GM12878 (cell line): ENCODE results near the gene ZBTB42. TPM values are rescaled to one million over a fixed set of nuclear protein-coding genes. Genes with fewer than 3 reads are reported as not detected.

Experiments
- ATAC-seq: fragments of 200-7000 bp; cut with Tn5 transposase; 3 replicates; pipeline ENCODE4 v1.9.1; 2020; ENCODE audit warnings: mild to moderate bottlenecking, moderate library complexity
- BruUV-seq: library from RNA; stranded (reverse); fragments of 400-500 nt; replicated peaks from 2 replicates; lab custom pipeline; 2021; lab: Mats Ljungman, UMichigan
- CTCF ChIA-PET: fragments of 300-600 bp; sonication (Branson Sonifier 250); formaldehyde crosslinking; extraction: SDS; loops from one replicate; lab custom pipeline; 2021; ENCODE audit warnings: inconsistent platforms; lab: Yijun Ruan, JAX
- POLR2A ChIA-PET: fragments of 350-600 bp; formaldehyde crosslinking; extraction: SDS; loops from one replicate; lab custom pipeline; 2021; ENCODE audit warnings: inconsistent platforms; lab: Charles Lee
- RAD21 ChIA-PET: fragments of 300-600 bp; sonication (Branson Sonifier 250); formaldehyde crosslinking; loops from one replicate; lab custom pipeline; 2023; ENCODE audit warnings: antibody characterized with exemption; ENCODE audit not compliant: unreplicated experiment; lab: Charles Lee
- SMC1A ChIA-PET: fragments of 300-600 bp; sonication (Branson Sonifier 250); formaldehyde crosslinking; loops from one replicate; lab custom pipeline; 2023; ENCODE audit not compliant: unreplicated experiment, uncharacterized antibody; lab: Charles Lee
- DNase-seq: peaks from one replicate; pipeline ENCODE4 v3.0.0-alpha.2; 2011; ENCODE audit warnings: low read depth, low spot score
- FAIRE-seq: peaks from 3 replicates; lab custom pipeline; 2011; peaks lifted over from hg19 to GRCh38; lab: Jason Lieb, UNC
- H2AFZ ChIP-seq: 2 replicates; pipeline ENCODE4 v1.6.0; 2011; ENCODE audit warnings: low read depth, low read length, control low read depth; ENCODE audit not compliant: control insufficient read depth
- H3K27ac ChIP-seq: 2 replicates; pipeline ENCODE4 v1.5.1; 2011; ENCODE audit warnings: control low read depth; ENCODE audit not compliant: control insufficient read depth, insufficient read depth
- H3K27me3 ChIP-seq, 2 experiments: replicated peaks in 1 of 2; 2 replicates each; pipeline versions ENCODE4 v1.6.0 to v1.6.1; 2011; ENCODE audit warnings: low read length in 1 of 2; ENCODE audit not compliant: control insufficient read depth in 2 of 2, insufficient read depth in 2 of 2
- H3K36me3 ChIP-seq, 2 experiments: 2 replicates each; pipeline ENCODE4 v1.5.1; 2011; ENCODE audit warnings: low read length in 1 of 2; ENCODE audit not compliant: control insufficient read depth in 2 of 2, insufficient read depth in 2 of 2
- H3K4me1 ChIP-seq: 2 replicates; pipeline ENCODE4 v1.6.1; 2011; ENCODE audit warnings: mild to moderate bottlenecking, low read length, moderate library complexity, mixed read lengths; ENCODE audit not compliant: control insufficient read depth, insufficient read depth
- H3K4me2 ChIP-seq: 2 replicates; pipeline ENCODE4 v1.6.0; 2011; ENCODE audit warnings: control low read depth; ENCODE audit not compliant: control insufficient read depth, insufficient read depth
- H3K4me3 ChIP-seq: fragments of 200-600 bp; sonication (generic); 2 replicates; pipeline ENCODE4 v1.5.1; 2016
- H3K79me2 ChIP-seq: 2 replicates; pipeline ENCODE4 v1.6.0; 2011; ENCODE audit warnings: low read length; ENCODE audit not compliant: control insufficient read depth, insufficient read depth
- H3K9ac ChIP-seq: 2 replicates; pipeline ENCODE4 v1.8.0; 2011; ENCODE audit warnings: low read length, control low read depth, mixed read lengths; ENCODE audit not compliant: control insufficient read depth, insufficient read depth
- H3K9me3 ChIP-seq: replicated peaks from 3 replicates; pipeline ENCODE4 v1.5.1; 2011; ENCODE audit warnings: mild to moderate bottlenecking, low read length; ENCODE audit not compliant: control insufficient read depth, insufficient read depth
- H4K20me1 ChIP-seq: 2 replicates; pipeline ENCODE4 v1.6.0; 2011; ENCODE audit not compliant: control insufficient read depth, insufficient read depth
- BHLHE40 ChIP-seq, 2 experiments: fragments of 450-650 bp in 1 of 2; IDR thresholded peaks; 2 replicates each; pipeline ENCODE4 v1.6.1; 2011 to 2017; ENCODE audit warnings: low read depth in 2 of 2, borderline replicate concordance in 1 of 2, improper control_type of control experiment in 1 of 2, low read length in 1 of 2, mild to moderate bottlenecking in 1 of 2
- CBX5 ChIP-seq: sonication (generic); IDR thresholded peaks from 2 replicates; pipeline ENCODE4 v1.6.1; 2016; ENCODE audit warnings: low read depth, moderate library complexity, mild to moderate bottlenecking, inconsistent platforms
- DPF2 ChIP-seq: fragments of 450-650 bp; IDR thresholded peaks from 2 replicates; pipeline ENCODE4 v1.6.1; 2017; ENCODE audit warnings: mild to moderate bottlenecking
- EGR1 ChIP-seq, 2 experiments: IDR thresholded peaks; 1 replicate in 1 of 2; 2 replicates in 1 of 2; pipeline ENCODE4 v1.6.1; 2011 to 2012; ENCODE audit warnings: low read depth in 2 of 2, low read length in 2 of 2, borderline replicate concordance in 1 of 2, mild to moderate bottlenecking in 1 of 2, moderate library complexity in 1 of 2
- FOXM1 ChIP-seq: IDR thresholded peaks from 2 replicates; pipeline ENCODE4 v1.6.1; 2012; ENCODE audit warnings: low read depth, mild to moderate bottlenecking, inconsistent platforms, low read length, moderate library complexity
- GATAD2B ChIP-seq: fragments of 450-650 bp; conservative IDR thresholded peaks from 2 replicates; pipeline ENCODE4 v1.6.1; 2017; ENCODE audit warnings: low read depth, mild to moderate bottlenecking, moderate library complexity
- IKZF2 ChIP-seq, 2 experiments: fragments of 450-650 bp; IDR thresholded peaks; 2 replicates each; pipeline ENCODE4 v1.6.1; 2017; ENCODE audit warnings: mild to moderate bottlenecking in 2 of 2, moderate library complexity in 2 of 2
- KLF5 ChIP-seq: fragments of 450-650 bp; IDR thresholded peaks from 2 replicates; pipeline ENCODE4 v1.6.1; 2014; ENCODE audit warnings: mild to moderate bottlenecking; ENCODE audit not compliant: partially characterized antibody
- LARP7 ChIP-seq: fragments of 450-650 bp; IDR thresholded peaks from 2 replicates; pipeline ENCODE4 v1.6.1; 2017; ENCODE audit warnings: mild to moderate bottlenecking
- NFIC ChIP-seq: IDR thresholded peaks from 2 replicates; pipeline ENCODE4 v1.6.1; 2012; ENCODE audit warnings: low read depth, mild to moderate bottlenecking, inconsistent platforms, low read length, moderate library complexity
- NFXL1 ChIP-seq: fragments of 450-650 bp; IDR thresholded peaks from 2 replicates; pipeline ENCODE4 v1.6.1; 2017; ENCODE audit warnings: antibody characterized with exemption, mild to moderate bottlenecking, borderline replicate concordance
- NR2F1 ChIP-seq: fragments of 450-650 bp; conservative IDR thresholded peaks from 2 replicates; pipeline ENCODE4 v1.6.1; 2017; ENCODE audit warnings: mild to moderate bottlenecking
- PML ChIP-seq: IDR thresholded peaks from 2 replicates; pipeline ENCODE4 v1.6.1; 2012; ENCODE audit warnings: low read length, inconsistent platforms
- POLR2A ChIP-seq: IDR thresholded peaks from 2 replicates; pipeline ENCODE4 v1.6.1; 2011; ENCODE audit warnings: low read depth, mild to moderate bottlenecking, low read length
- POLR2AphosphoS5 ChIP-seq: IDR thresholded peaks from 2 replicates; pipeline ENCODE4 v1.6.1; 2011; ENCODE audit warnings: mild to moderate bottlenecking, low read length, inconsistent platforms
- POU2F2 ChIP-seq: IDR thresholded peaks from 3 replicates; pipeline ENCODE4 v1.6.1; 2011; ENCODE audit warnings: low read depth, mild to moderate bottlenecking, low read length, borderline replicate concordance
- RAD21 ChIP-seq: IDR thresholded peaks from 2 replicates; pipeline ENCODE4 v1.6.1; 2011; ENCODE audit warnings: mild to moderate bottlenecking, low read depth, low read length, moderate library complexity; ENCODE audit not compliant: insufficient read depth
- SRF ChIP-seq, 2 experiments: IDR thresholded peaks; 2 replicates each; pipeline ENCODE4 v1.6.1; 2011; ENCODE audit warnings: low read depth in 2 of 2, low read length in 2 of 2, mild to moderate bottlenecking in 1 of 2, moderate library complexity in 1 of 2
- ZBED1 ChIP-seq: IDR thresholded peaks from 2 replicates; pipeline ENCODE4 v1.6.1; 2016; ENCODE audit warnings: borderline replicate concordance
- ZNF217 ChIP-seq: fragments of 450-650 bp; IDR thresholded peaks from 2 replicates; pipeline ENCODE4 v1.6.1; 2017; ENCODE audit warnings: antibody characterized with exemption, mild to moderate bottlenecking
- ZNF274 ChIP-seq: IDR thresholded peaks from one replicate; pipeline ENCODE4 v1.8.0; 2011; ENCODE audit not compliant: insufficient read length, insufficient read depth
- WGBS: methylation state at CpG from one replicate; pipeline ENCODE4 v1.1.6; 2016; ENCODE audit warnings: low lambda C conversion rate; ENCODE audit not compliant: insufficient replicate concordance, insufficient coverage; ENCODE audit errors: missing lambda C conversion rate; 5-methylcytosine and 5-hydroxymethylcytosine counted together
- in situ Hi-C: fragments of 300-500 bp; cut with MboI; formaldehyde crosslinking; loops from 9 replicates; pipeline ENCODE4 v1.14.3; 2018; ENCODE audit warnings: mixed read lengths
- intact Hi-C: fragments of 100-400 bp; cut with micrococcal nuclease; formaldehyde crosslinking; loops from one replicate; pipeline ENCODE4 v1.14.2; 2022; ENCODE audit not compliant: unreplicated experiment
- polyA plus RNA-seq, 11 experiments: library from polyadenylated mRNA; depleted of rRNA in 4 of 11; unstranded in 6 of 11; stranded (reverse) in 5 of 11; fragments of >200 nt; fragmentation: Nextera tagmentation in 4 of 11; fragmentation: Illumina TruSeq in 1 of 11; extraction: Ambion mirVana in 4 of 11; extraction: Trizol in 1 of 11; gene quantifications; 1 replicate in 1 of 11; 2 replicates in 10 of 11; pipeline versions ENCODE4 v1.2.1 to v1.2.3, GENCODE V29; 2011 to 2016; ENCODE audit warnings: inconsistent platforms in 2 of 11, missing spikeins in 2 of 11, low read depth in 1 of 11
- total RNA-seq, 4 experiments: library from RNA; depleted of rRNA in 3 of 4; stranded (reverse); fragments of >200 nt in 3 of 4; fragmentation: Illumina TruSeq in 1 of 4; extraction: Trizol in 1 of 4; gene quantifications; 2 replicates each; pipeline versions ENCODE4 v1.2.1 to v1.2.3, GENCODE V29; 2013 to 2021

ZBTB42 gene
- total and polyA plus RNA-seq, 10 of the 15 experiments (the other 5 are each of a cell fraction or from before 2014, with no cell fraction given), result 0.05 to 1.2 (median 0.37) TPM; not detected in 2

- Histone ChIP-seq H3K9me3 (no peaks in the 10 kb centered on the region), H3K79me2 (peaks cover 25% of the 10 kb centered on the region), H2AFZ (peak overlapping the region; percentile 80), H3K27me3 (peaks cover 0 to 3% of the 10 kb centered on the region in 2 experiments; a peak in 1 of 4 replicates), H4K20me1 (no peaks in the 10 kb centered on the region; the same call in 1 of the 2 replicates), H3K4me3 (peak overlapping the region; percentile 63), H3K36me3 (peaks cover 0 to 2% of the 10 kb centered on the region in 2 experiments; a peak in 2 of 4 replicates), H3K4me1 (peaks cover 19% of the 10 kb centered on the region), H3K27ac (peak overlapping the region; percentile 52; the same call in 1 of the 2 replicates), H3K4me2 (peak overlapping the region; percentile 89), H3K9ac (peak overlapping the region; percentile 64; the same call in 1 of the 2 replicates)
- 19% methylated on average over 30 of the region's 55 CpGs for WGBS
- ChIA-PET RAD21 (interaction anchor here (0.6 kb wide), 1 partner anchor 43 kb away, joined by 4 read pairs; the partner anchor contains the start of gene SIVA1), CTCF (no interaction called here), POLR2A (interaction anchor here (1.0 kb wide), 1 partner anchor 46 kb away, joined by 4 read pairs; no protein-coding TSS in a partner anchor), SMC1A (no interaction called here)
- BruUV-seq, result no TSS peak
- in situ Hi-C loops (no loop called here), intact Hi-C loops (no loop called here)
- DNase-seq, result no peak
- FAIRE-seq, result no peak
- peak; percentile 57 for ATAC-seq
- TF ChIP-seq ZBED1 (no peak), BHLHE40 (IDR thresholded peaks at IDR 0.05; ENCODE audit: borderline replicate concordance in 1 of 2, low read depth in 2 of 2, low read length in 1 of 2) (0 out of 4 replicates have a peak, but pooled peaks of 1 of the 2 experiments have one; percentile 14), ZNF274 (no peak), NFIC (no peak), FOXM1 (no peak), CBX5 (no peak), POU2F2 (0 out of 3 replicates have a peak, but pooled peaks have one; percentile 14), GATAD2B (0 out of 2 replicates have a peak, but pooled peaks have one; percentile 24), LARP7 (peak; percentile 50; the same call in 1 of the 2 replicates), SRF (IDR thresholded peaks at IDR 0.05; ENCODE audit: low read depth in 2 of 2, low read length in 2 of 2) (no peak), NR2F1 (peak; percentile 41; the same call in 1 of the 2 replicates), KLF5 (no peak), NFXL1 (no peak), EGR1 (IDR thresholded peaks at IDR 0.05; ENCODE audit: borderline replicate concordance in 1 of 2, low read depth in 2 of 2, low read length in 2 of 2) (peak in 1 of 2 experiments; percentile 84; a peak in 2 of 3 replicates), RAD21 (no peak), POLR2AphosphoS5 (0 out of 2 replicates have a peak, but pooled peaks have one; percentile 36), PML (no peak), IKZF2 (IDR thresholded peaks at IDR 0.05) (no peak), POLR2A (peak; percentile 75), ZNF217 (peak; percentile 42; the same call in 1 of the 2 replicates), DPF2 (peak; percentile 41)
Observed at GRCh38 chr14:104795781-104796686, 4.9 kb upstream of the ZBTB42 start.
